Islet of Langerhans (tissue), 1 donor: ENCODE measurements around the gene BPIFB4.

Experiments
- FAIRE-seq: peaks from one replicate; lab custom pipeline; 2011; peaks lifted over from hg19 to GRCh38; lab: Jason Lieb, UNC

BPIFB4 gene

GRCh38 chr20:33062105-33062824, 17.2 kb upstream of the BPIFB4 start:
- FAIRE-seq = no peak

GRCh38 chr20:33062825-33063149, 16.7 kb upstream of the BPIFB4 start:
- FAIRE-seq = no peak

GRCh38 chr20:33063271-33063670, 16.2 kb upstream of the BPIFB4 start:
- no peak for FAIRE-seq

GRCh38 chr20:33064572-33065287, 14.7 kb upstream of the BPIFB4 start:
- FAIRE-seq = no peak

GRCh38 chr20:33065785-33066184, 13.7 kb upstream of the BPIFB4 start:
- FAIRE-seq = no peak

GRCh38 chr20:33067806-33068205, 11.6 kb upstream of the BPIFB4 start:
- no peak for FAIRE-seq

GRCh38 chr20:33068251-33068939, 11.0 kb upstream of the BPIFB4 start:
- FAIRE-seq = no peak

- FAIRE-seq = no peak
Measured at GRCh38 chr20:33069673-33070072, 9.8 kb upstream of the BPIFB4 start.

- no peak for FAIRE-seq
Measured at GRCh38 chr20:33070111-33071053, 9.1 kb upstream of the BPIFB4 start.

- FAIRE-seq = no peak
Measured at GRCh38 chr20:33071198-33071597, 8.2 kb upstream of the BPIFB4 start.

- no peak for FAIRE-seq
Measured at GRCh38 chr20:33072362-33072761, 7.1 kb upstream of the BPIFB4 start.

- no peak for FAIRE-seq
Measured at GRCh38 chr20:33072813-33073212, 6.6 kb upstream of the BPIFB4 start.

GRCh38 chr20:33074675-33075074, 4.8 kb upstream of the BPIFB4 start:
- FAIRE-seq = no peak

GRCh38 chr20:33075281-33075680, 4.2 kb upstream of the BPIFB4 start:
- FAIRE-seq = no peak

GRCh38 chr20:33076662-33077372, 2.6 kb upstream of the BPIFB4 start:
- no peak for FAIRE-seq

GRCh38 chr20:33081411-33082154, 2.1 kb downstream of the BPIFB4 start:
- FAIRE-seq = no peak

- no peak for FAIRE-seq
Measured at GRCh38 chr20:33082546-33082945, 3.1 kb downstream of the BPIFB4 start.

- FAIRE-seq = no peak
Measured at GRCh38 chr20:33083544-33084340, 4.3 kb downstream of the BPIFB4 start.

GRCh38 chr20:33084722-33085121, 5.3 kb downstream of the BPIFB4 start:
- FAIRE-seq = no peak
